GM04503 (cell line): ENCODE measurements around the gene RUNX1.

ENCODE experiments used
- DNase-seq: peaks from one replicate; pipeline ENCODE4 v3.0.0-alpha.2; 2012; ENCODE audit warnings: low read depth

RUNX1 gene

DNA sequence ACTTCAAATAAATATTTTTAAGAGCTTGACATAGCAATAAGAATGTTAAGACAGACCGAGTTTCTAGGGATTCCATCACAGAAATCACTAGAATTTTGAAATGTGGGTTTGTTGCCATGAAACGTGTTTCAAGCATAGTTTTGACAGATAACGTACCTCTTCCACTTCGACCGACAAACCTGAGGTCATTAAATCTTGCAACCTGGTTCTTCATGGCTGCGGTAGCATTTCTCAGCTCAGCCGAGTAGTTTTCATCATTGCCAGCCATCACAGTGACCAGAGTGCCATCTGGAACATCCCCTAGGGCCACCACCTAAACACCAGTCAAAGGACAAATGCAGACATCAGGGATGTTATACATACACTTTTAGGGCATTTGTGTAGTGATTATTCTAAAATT lies 168.7 kb downstream of the RUNX1 start:
- no peak for DNase-seq

DNA sequence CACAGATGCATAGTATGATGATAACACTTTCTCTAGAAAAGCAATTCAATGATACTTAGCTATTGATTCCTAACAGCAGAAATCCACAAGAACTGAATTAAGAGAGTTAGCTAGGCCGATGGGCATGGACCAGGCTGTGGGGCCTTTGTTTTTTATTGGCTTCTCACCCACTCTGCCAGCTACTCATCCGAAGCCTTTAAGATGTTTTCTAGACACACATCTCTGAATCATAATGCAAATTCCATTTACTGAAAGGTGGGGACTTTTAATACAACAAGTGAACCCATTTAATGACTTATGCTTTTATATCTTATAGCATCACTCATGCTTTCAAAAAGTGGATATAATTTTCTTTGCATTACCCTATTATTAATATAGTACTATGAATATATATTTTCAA lies 170.2 kb downstream of the RUNX1 start:
- no peak for DNase-seq

DNA sequence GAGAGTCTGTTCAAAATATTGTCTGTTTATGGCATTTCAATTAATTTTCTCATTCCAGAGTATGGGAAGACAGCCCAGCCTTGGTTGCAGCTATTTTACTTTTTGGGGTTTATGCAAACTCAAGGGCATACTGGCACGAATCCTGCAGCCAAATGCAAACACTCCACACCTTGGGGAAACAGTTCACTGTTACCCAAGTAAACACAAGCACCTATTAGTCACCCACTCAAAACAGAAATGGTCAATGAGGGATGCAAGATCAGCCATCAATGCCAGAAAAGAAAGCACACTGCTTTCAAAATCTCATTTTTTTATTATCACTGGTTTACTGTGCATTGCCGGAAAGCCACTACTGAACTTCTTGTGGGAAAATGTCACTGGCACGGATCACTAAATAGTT lies 170.6 kb downstream of the RUNX1 start:
- no peak for DNase-seq

DNA sequence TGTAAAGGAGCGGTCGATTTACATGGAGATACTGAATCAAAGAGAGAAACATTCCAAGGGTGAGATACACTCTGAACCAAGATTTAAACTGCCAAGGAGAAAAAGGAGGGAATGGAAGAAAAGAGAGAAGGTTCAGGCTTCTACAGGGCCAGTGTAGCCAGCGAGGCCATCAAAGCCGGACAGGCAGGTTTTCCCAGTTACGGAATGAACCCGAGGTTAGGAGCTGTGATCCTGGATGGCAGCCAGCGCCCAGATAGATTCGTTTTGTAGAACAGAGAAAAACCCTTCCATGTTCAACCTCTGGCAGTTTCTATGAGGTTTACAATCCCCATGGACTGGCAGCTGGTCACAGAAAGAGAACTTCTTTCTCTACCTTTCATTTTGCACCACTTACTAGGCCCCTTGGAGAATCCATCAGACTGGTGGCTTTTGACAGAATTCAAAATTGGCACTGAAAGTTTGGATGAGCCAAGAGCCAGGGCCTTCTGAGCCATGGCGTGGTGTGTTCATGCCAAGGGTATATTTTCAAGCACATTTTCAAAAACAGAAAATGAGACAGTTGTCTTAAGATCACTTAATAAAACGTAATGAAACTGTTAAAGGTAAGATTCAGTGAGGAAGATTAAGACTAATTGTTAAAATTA lies 171.5 kb downstream of the RUNX1 start:
- no peak for DNase-seq

DNA sequence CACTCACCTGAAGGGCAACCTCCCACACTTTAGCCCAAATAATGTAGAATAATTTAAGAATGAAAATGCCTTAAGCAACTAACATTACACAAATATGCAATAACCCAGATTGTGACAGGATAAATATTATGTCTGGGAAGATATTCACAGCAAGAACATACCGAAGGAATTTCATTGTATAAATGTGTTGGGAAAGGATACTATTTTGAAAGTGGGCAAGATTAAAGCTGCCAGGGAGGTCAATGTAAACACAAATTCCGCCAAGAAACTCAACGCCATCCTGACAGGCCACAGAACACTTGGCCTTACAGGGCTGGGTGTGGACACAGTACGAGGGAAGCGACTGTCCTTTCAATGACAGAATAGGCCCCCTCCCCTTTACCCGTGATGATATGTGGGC lies 173.3 kb downstream of the RUNX1 start:
- DNase-seq, result no peak

DNA sequence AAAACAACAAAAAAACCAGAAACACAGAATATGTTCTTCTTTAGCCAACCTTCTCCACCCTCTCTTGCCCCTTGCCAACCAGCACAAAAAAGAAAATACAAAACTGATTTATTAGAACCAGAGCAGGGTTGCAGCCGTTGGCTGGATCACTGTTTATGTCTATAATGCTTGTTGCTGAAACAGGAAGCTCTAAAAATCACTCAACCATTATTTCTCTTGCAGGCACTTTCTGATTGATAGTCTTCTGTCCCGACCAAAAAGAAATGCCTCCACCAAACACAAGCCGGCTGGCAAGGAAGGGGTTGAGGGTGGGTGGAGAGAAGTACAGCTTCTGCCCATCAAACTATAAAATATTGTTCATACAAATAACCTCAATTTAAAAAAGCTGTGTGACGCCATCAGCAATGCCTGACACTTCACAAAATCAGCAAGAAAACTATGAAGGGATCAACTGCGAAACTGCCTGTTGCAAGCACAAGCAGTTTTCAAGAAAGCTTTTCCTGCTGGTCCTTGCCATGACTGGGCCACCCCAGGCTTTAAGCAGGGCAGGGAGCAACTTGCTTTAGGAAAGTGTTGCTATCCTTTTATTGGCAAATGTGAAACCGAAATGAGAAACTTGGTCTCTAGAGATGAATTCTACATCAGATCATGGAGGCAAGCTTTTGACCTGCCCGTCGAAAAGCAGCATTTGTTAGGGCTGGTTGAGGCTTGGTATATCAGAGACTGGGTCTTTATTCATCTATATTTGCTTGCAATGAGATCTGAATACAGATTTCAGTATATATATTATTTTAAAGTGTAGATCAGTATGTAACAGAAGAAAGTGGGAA lies 174.2 kb downstream of the RUNX1 start:
- no peak for DNase-seq

DNA sequence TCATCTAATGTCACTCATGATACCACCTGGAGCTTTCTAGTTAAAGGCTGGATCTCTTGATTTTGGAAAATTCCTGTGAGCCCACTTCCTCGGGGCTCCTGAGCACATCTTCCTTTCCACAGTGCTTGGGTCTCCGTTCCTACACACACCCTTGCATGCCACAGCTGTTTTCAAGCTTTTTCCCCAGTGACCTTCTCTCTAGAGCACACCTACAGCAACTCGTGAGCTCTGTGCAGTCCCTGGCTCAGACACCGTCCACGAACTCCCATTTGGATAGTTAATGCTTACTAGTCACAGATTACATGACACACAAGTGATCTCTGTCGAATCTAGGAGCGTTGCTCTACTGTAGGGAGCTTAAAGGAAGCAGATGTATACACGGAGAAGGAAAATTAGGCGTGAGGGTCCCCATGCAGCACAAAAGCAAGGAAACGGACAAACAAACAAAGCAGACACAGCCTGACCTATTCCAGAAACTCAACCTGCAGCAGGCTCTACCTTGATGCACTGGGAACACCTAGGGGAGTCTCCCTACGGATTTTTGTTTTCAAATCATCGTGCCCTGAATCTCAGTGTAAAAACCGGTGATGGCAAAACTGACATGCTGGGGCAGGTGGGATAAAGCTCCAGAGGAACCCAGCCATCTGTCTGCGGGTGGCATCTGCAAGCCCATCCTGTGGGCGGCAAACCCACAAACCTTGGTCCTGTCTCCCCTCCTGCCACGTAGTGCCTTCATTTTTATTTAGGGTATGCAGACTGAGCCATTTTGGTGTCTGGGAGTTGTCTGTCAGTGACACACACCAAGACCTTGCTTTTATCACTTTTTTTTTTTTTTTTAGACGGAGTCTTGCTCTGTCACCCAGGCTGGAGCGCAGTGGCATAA lies 177.8 kb downstream of the RUNX1 start:
- no peak for DNase-seq

DNA sequence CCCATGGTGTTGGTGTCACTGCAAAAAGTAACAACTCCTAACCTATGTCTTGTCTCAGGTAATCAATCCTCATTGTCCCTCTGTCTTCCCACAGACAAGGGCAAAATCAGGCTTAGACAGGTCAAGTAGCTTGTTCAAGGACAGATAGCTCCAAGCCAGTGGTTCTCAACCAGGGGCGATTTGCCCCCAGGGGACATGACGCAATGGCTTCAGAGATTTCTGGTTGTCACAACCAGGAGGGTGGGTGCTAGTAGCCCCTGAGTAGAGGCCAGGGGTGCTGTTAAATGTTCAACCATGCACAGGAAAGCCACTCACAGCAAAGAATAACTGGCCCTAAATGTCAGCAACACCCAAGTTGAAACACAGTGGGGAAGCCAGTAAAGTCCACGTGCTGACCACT lies 178.9 kb downstream of the RUNX1 start:
- DNase-seq, result no peak

DNA sequence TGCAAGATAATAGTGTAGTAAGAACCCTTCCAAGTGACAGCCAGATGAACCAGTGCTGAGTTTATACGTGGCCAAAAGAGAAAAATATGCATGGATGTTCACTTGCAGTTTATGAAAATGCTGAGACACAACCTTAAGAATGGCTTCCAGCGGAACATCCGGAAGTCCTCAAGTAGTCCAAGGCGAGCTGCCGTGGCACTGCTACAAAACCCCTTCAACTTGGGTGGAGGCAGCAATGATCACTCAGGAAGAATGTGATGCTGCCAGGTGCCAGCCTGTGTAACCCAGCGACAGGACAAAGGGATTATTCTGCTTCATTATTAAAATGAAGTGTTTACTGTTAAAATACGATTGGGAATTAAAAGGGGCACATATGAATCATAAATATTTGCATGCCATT lies 179.6 kb downstream of the RUNX1 start:
- DNase-seq, result no peak

DNA sequence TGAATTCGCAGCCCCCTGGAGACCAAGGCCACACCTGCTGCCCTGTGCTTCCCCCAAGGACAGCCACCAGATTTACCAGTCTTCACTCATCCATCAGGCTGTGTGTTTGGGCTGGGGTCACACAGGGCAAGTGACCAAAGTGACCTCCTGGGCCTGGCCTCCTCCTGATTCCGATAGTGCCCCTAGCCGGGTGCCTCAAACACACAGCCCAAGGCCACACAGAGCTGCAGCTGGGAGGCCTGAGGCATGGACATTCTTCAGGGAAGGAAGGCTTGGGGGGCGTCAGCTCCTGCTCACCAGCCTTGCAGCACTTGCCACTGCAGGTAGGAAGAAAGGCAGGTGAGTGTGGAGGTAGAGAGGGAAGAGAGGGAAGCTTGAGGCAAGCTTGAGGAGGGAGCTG lies 181.3 kb downstream of the RUNX1 start:
- DNase-seq, result no peak

DNA sequence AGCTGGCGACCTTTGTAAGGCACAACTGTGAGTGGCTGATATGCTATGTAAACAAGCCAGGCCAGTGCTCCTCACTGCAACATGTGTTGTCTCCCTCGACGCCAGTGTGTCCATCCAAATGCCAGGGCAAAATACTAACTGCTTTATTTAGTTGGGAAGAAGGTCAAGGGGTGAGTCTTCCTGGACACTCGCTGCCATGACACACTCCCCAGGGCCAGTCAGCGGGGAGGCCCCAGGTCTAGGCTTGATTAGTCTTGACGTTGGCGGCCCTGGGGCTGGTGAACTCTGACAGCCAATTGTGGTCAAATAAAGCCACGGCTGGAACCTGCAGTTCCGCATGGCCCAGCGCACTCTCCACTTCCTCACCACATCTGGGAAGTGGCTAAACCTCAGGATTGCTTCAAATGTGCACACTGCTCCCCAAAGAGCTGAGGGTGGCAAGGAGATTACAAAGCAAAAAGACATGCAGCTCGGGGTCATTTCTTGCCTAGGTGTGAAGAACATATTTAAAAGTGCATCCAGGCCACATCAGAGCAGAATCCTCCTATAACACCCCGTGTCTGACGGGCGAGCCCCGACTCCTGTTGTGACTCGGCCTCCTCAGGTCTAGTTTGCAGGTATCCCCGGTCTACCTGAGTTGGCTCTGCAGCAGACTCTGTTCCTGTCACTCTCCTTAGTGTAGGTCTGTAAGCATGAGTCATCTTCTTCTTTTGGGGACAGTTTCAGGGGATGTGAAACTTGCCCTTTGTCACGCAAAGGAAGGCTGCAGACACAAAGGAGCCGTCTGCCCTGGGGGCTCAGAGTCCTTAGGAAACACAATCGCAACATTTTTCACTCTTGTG lies 183.5 kb downstream of the RUNX1 start:
- DNase-seq, result no peak

DNA sequence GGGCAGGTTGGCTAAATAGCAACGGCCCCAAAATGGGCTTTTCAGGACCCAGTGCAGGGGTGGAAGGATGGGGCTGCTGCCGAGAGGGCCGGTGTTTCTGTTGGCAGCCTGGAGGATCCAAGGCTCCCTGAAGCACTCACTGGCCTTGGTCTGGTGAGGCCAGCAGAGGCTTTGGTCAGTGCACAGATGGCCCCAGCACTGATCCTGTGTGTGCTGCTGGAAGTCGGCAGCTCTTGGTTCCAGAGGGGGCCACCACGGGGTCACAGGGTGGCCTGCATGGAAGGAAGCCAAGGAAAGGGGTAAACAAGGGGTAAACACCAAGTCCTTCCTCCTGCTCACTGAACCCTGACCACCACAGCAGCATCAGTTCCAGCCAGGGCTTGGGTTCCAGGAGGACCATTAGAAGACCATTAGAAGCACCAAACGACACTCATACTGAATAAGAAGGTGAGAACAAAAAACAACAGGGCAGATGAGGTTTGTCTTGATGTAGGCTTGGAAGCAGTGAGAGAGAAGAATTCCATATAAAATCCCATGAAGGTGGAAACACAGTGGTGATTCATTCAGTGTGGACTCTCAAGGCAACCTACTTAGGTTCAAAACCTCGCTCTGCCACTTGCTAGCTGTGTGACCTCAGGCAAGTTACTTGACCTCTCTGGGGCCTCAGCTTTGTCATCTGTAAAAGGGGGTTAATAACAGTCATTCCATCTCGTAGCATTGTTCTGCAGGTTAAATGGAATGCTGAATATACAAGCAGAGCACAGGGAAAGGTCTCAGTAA lies 184.5 kb downstream of the RUNX1 start:
- DNase-seq, result no peak

DNA sequence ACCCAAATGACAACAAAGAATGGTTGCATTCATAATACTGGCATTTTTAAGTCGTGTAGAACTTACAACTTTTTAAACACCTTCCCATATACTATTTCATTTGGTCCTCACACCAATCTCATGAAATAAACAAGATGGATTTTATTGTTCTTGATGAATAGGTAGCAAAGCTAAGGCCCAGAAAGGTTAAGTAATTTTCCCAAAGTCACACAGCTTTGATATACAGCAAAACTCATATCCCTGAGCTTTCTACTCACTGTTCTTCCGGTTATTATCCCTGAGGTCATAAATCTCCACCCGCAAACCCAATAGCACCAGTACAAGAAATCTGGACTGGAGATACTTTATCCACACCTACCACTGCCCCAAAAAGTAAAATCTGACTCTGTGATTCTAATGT lies 186.2 kb downstream of the RUNX1 start:
- no peak for DNase-seq

DNA sequence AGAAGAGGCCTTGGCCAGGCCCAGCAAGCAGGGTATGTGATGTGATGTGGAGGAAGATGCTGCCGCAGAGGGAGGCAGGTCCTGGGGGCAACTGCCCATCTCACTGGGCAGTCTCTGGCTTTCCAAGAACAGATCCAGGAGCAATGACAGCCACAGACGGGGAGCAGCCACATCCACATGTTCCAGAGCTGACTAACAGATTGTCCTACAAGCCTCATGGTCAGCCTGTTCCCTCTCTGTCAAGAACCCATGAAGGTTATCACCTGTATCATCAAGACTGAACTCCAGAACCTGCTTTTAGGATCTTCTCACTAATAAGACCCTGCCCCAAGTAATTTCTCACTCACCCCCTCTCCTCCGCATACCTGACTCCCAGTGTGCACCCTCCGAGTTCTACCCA lies 187.8 kb downstream of the RUNX1 start:
- DNase-seq, result no peak

DNA sequence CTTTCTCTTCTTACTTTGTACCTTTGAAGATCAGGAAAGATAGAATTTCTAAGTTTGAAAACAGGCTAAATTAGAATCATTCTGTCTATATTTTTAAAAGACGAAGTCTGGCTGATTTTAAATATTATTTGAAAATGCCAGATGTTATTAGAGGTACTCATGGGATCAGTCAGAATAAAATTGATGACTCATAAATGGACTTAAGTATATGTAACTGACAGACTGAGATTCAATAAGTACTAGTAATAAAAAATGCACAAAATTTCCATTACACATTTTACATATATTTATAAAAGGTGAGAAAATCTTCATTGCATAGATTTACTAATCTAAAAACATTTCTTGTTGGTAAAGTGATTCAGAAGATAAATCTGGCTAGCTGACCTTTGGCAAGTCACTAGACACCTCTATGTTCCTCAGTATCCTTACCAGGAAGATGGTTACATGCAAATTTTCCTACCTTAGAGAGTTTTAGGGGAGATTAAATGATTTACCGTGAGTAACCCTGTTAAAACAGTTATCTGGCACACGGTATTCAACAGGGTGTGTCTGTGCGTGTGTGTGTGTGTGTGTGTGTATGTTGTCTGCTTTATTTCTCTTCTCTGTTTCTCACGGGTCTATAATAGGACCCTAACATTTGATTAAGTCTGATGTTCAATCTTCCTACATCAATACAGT lies 189.0 kb downstream of the RUNX1 start:
- no peak for DNase-seq

DNA sequence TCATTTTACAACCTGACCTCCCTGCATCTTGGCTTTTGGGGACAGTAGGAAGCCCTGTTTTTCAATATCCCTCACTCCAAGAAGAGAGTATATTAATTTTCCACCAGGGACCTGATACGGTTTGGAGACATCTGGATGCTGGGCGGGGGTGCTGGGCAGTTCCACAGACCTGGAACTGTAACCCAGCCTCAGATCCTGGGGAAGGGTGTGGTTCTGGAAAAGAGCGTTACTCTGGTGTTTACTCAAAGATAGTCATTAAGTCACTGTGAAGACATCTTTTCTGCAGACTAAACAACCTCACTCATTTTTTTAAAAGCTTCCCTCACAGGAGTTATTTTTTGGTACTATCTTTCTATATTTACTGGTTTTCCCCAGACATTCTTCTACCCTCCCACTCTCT lies 190.5 kb downstream of the RUNX1 start:
- DNase-seq, result no peak

DNA sequence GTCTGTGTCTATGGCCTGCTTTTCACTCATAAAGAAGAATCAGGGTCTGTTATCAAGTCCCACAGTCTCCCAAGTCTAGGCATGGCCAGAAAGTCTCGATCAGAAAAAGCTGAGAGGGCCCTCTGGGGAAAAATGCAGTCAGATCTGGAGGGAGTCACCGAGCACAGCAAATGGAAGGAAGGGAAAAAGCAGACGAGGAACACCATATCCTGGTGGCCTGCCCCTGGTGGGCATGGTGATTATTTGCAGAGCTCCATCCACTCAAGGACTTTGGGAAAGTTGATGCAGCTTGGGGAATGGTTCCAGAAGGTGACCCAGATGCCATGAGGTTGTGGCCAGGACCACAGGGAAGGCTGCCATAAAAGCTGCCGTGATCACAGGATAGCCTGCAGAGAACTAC lies 191.2 kb downstream of the RUNX1 start:
- DNase-seq, result no peak

DNA sequence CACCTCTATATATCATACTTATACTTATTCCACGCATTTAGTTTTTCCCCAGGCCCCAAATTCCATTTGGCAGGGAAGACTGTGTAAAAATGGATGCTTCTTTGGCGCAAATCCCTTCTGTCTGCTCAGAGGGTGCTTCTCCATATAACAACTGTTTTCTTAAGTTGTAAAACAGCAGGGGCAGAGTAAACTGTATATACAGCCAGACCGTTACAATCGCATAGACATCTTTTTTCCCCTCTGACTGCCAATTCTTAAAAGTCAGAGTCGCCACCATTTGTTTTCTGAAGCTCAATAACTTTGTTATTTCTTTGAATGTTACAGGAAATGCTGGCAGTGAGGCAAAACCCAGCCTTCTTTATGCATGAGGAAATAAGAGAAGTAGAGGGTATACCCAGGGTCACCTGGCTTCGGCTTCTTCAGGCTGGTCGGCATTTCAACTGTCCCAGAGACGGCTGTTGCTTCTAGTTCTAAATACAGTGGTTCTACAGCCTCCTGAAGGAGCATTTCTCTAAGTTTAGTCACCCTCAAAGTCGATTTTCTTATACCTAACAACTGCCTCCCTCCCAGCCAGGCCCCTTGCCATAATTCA lies 191.9 kb downstream of the RUNX1 start:
- DNase-seq, result no peak

DNA sequence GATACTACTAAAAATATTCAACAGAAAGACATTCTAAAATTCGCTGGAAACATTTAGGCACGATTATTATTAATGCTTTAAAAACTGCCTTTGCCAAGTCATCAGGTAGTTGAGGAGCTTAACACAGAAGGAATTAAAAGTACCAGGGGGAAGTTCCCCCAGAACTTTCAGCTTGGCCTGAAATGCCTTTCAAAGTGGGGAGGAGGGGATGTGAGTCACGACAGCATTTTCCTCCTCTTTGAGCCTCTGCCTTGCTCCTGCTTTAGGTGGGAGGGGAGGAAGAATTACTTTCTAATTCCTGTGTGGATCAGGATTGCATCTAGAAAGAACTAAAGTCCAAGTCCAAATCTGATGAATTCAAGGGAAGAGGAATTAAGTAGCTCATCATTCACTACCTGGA lies 196.7 kb downstream of the RUNX1 start:
- DNase-seq, result no peak

DNA sequence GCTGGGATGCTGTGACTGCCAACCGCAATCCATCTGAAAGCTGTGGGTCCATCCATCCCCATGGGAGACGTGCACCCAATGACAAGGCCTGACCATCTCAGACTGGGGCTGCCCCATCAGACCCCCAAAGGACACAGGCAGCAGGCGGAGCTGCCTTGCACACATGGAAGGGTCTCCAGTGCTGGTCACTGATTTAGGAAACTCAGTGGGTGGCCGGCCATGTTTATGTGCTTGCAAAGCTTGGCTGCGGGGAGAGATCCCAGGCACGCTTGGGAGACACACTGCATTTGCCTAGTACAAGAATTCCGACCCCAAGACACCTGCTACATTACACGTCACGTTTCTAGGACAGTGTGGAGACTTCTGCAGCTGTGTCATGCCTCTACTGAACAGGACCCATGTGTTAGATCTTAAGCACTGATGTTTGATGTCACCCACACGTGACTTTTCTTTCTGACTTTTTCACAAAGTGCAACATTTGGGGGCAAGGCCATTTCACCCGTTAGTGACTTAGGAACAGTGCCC lies 198.9 kb downstream of the RUNX1 start:
- no peak for DNase-seq
